Endometrial microvascular endothelial cells (primary cell): ENCODE results near the gene FRAS1. TPM values are rescaled to one million over a fixed set of nuclear protein-coding genes. Genes with fewer than 3 reads are reported as not detected.
"Not testable (repeated sequence)": the region's sequence is repeated elsewhere in the genome, so short reads cannot be mapped to it uniquely, and the experiment has no call there.

Source experiments
- in situ Hi-C: cut with HindIII; loops from 2 replicates; pipeline ENCODE4 v1.10.0; 2017; ENCODE audit warnings: low sequenced_read_pairs, low pct_unique_long_range_greater_than_20kb; ENCODE audit errors: inconsistent ontology term
- total RNA-seq: library from RNA; depleted of rRNA; stranded (reverse); fragments of >200 nt; gene quantifications from one replicate; pipeline ENCODE4 v1.2.3, GENCODE V29; 2015; ENCODE audit errors: inconsistent ontology term

The FRAS1 gene
- total RNA-seq, 1 donor from 2014 or later: 1.4 TPM

- in situ Hi-C loops: no loop called here
Observed at GRCh38 chr4:78533854-78534253, 476.7 kb downstream of the FRAS1 start.

GRCh38 chr4:78534286-78534955, 477.3 kb downstream of the FRAS1 start:
- in situ Hi-C loops: no loop called here

GRCh38 chr4:78542373-78542772, 485.2 kb downstream of the FRAS1 start:
- in situ Hi-C loops: no loop called here

- in situ Hi-C loops: no loop called here
Observed at GRCh38 chr4:78543424-78544125, 486.5 kb downstream of the FRAS1 start.

GRCh38 chr4:78544678-78545077, 487.6 kb downstream of the FRAS1 start:
- in situ Hi-C loops: no loop called here

GRCh38 chr4:78545275-78546246, 488.4 kb downstream of the FRAS1 start:
- in situ Hi-C loops: no loop called here

- in situ Hi-C loops: not testable (repeated sequence)
Observed at GRCh38 chr4:78547899-78548298, 490.8 kb downstream of the FRAS1 start.

GRCh38 chr4:78548889-78549288, 491.8 kb downstream of the FRAS1 start:
- in situ Hi-C loops: not testable (repeated sequence)

- in situ Hi-C loops: no loop called here
Observed at GRCh38 chr4:78551420-78552351, 494.6 kb downstream of the FRAS1 start, which contains the start of gene ANXA3. Gene ANXA3 (plus strand): TSS chr4:78551770. CDS start chr4:78554474, 2,704 bp downstream.

GRCh38 chr4:78552389-78553042, 495.4 kb downstream of the FRAS1 start:
- in situ Hi-C loops: no loop called here

GRCh38 chr4:78553043-78553396, 495.9 kb downstream of the FRAS1 start:
- in situ Hi-C loops: no loop called here

- in situ Hi-C loops: no loop called here
Observed at GRCh38 chr4:78553529-78554060, 496.5 kb downstream of the FRAS1 start.

- in situ Hi-C loops: no loop called here
Observed at GRCh38 chr4:78556665-78557064, 499.5 kb downstream of the FRAS1 start.

- in situ Hi-C loops: no loop called here
Observed at GRCh38 chr4:78557841-78558240, 500.7 kb downstream of the FRAS1 start.

- in situ Hi-C loops: no loop called here
Observed at GRCh38 chr4:78558410-78558809, 501.3 kb downstream of the FRAS1 start.

GRCh38 chr4:78560296-78560963, 503.3 kb downstream of the FRAS1 start:
- in situ Hi-C loops: no loop called here

GRCh38 chr4:78561677-78562076, 504.6 kb downstream of the FRAS1 start:
- in situ Hi-C loops: no loop called here
